HG02623 (cell line): ENCODE measurements around the gene SPANXN2.
"Not testable (repeated sequence)": the region's sequence is repeated elsewhere in the genome, so short reads cannot be mapped to it uniquely, and the experiment has no call there.

Experiments
- ATAC-seq: cut with Tn5 transposase; IDR thresholded peaks from one replicate; pipeline ENCODE4 v1.9.1; 2021; ENCODE audit warnings: moderate library complexity; ENCODE audit not compliant: unreplicated experiment

Gene SPANXN2

GRCh38 chrX:143720652-143721051 lies at the start of gene SPANXN2:
Gene SPANXN2 (minus strand): TSS chrX:143720752. CDS start chrX:143720668, 84 bp downstream.
- not testable (repeated sequence) for ATAC-seq

- no peak for ATAC-seq
These were observed 48.4 kb upstream of the SPANXN2 start for GRCh38 chrX:143768976-143769375.

GRCh38 chrX:143767789-143768188 lies 47.2 kb upstream of the SPANXN2 start:
- not testable (repeated sequence) for ATAC-seq

- ATAC-seq: no peak
These were observed 37.3 kb upstream of the SPANXN2 start for GRCh38 chrX:143757887-143758286.

GRCh38 chrX:143757375-143757774 lies 36.8 kb upstream of the SPANXN2 start:
- ATAC-seq: no peak

GRCh38 chrX:143754183-143754582 lies 33.6 kb upstream of the SPANXN2 start:
- no peak for ATAC-seq

- ATAC-seq: no peak
These were observed 13.3 kb upstream of the SPANXN2 start for GRCh38 chrX:143733866-143734265.

GRCh38 chrX:143726296-143726695 lies 5.7 kb upstream of the SPANXN2 start:
- no peak for ATAC-seq

- no peak for ATAC-seq
These were observed 19.1 kb downstream of the SPANXN2 start for GRCh38 chrX:143701460-143701859.

GRCh38 chrX:143694885-143695284 lies 25.7 kb downstream of the SPANXN2 start:
- ATAC-seq: no peak

- no peak for ATAC-seq
These were observed 37.1 kb downstream of the SPANXN2 start for GRCh38 chrX:143683486-143683885.

GRCh38 chrX:143674926-143675325 lies 45.6 kb downstream of the SPANXN2 start:
- no peak for ATAC-seq

- ATAC-seq: no peak
These were observed 51.2 kb downstream of the SPANXN2 start for GRCh38 chrX:143669395-143669794.

- no peak for ATAC-seq
These were observed 56.2 kb downstream of the SPANXN2 start for GRCh38 chrX:143664302-143664701.

GRCh38 chrX:143663755-143664154 lies 56.8 kb downstream of the SPANXN2 start:
- ATAC-seq: no peak
